NOMO-1 treated with DMSO at 0.1 percent for 48 hours (cell line): ENCODE measurements around the gene GPR87.

ENCODE experiments used
- DNase-seq: peaks from one replicate; lab custom pipeline; 2025; ENCODE audit not compliant: unreplicated experiment; lab: John Stamatoyannopoulos, UW

The GPR87 gene

GRCh38 chr3:151318313-151318712, 1.7 kb upstream of the GPR87 start:
- peak; percentile 54 for DNase-seq

- DNase-seq, result no peak
Measured at GRCh38 chr3:151315846-151316245, 774 bp downstream of the GPR87 start.

DNA sequence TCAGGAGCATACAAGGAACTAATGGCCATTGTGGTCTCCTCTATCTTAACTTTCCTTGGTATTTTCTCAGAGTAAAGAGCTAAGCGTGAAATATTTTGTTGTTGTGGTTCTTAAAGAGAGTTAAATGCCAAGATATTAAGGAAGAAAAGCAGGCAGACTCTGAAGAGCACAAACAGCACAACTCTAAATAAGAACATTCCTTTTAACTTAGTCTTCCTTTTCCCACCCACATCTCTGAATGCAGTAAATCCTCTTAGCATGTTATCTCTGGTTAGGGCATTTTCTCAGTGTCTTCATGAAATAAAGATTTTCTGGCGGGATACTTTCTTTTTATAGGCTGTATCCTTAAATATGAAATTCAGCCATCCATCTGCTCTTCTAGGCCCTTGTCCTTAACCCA, 1.5 kb downstream of the GPR87 start:
- DNase-seq, result no peak

DNA sequence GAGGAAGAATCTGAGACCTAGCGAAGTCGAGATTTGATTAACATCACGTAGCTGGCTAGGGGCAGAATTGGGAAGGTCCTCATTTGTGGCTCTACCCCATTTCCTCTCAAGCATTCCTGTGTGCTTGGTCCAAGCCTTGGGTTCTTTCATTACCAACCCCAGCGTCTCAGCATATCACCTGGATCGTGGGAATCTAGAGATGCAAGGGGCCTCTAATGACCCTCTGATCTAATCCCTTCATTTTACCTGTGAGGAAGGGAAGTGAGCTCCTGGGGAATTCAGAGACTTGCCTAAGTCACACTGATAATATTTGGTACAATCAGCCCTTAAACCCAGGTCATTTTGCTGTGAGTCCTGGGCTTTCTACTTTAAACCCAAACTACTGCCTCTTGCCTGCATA, 2.0 kb downstream of the GPR87 start:
- no peak for DNase-seq

GRCh38 chr3:151314137-151314536, 2.5 kb downstream of the GPR87 start:
- DNase-seq, result no peak

- DNase-seq, result no peak
Measured at GRCh38 chr3:151312972-151313371, 3.6 kb downstream of the GPR87 start.

- DNase-seq, result no peak
Measured at GRCh38 chr3:151309566-151309965, 7.1 kb downstream of the GPR87 start.

- no peak for DNase-seq
Measured at GRCh38 chr3:151307583-151308488, 8.8 kb downstream of the GPR87 start.

DNA sequence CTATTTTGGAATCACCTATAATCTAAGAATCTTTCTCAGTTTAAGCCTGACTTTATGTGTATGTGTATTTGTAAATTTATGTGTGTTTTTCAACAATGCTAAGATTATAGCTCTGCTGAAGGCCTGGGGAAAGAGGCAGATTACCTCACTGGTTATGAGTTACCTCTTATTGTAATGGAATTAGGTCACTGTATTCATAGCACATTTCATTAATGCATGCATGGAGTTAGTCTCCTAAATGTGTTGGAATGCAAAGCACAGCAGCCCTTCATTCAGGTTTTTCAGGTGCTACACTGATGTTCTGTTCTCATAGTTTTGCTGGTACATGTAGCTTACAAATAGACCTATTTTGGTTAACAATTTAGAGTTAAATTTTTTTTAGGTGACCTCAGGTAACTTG, 9.5 kb downstream of the GPR87 start:
- no peak for DNase-seq

GRCh38 chr3:151306168-151306810, 10.3 kb downstream of the GPR87 start:
- DNase-seq, result no peak

DNA sequence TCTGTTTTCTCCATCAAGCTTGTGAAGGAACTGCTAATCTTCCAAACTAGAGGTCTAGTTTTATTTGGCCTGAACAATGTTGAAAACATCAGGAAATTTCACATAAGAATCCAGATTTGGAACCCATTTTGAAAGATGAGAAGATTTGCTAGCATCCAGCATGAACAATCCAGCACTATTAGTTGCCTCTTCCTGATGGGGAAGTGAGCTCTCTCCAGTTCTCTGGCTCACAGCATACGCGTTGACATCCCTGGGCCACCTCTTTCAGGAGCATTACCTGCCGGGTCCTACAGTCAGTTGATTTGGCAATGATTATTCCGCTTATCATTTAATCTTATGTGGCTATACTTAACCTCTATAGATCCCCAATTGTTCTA, 10.9 kb downstream of the GPR87 start:
- no peak for DNase-seq

DNA sequence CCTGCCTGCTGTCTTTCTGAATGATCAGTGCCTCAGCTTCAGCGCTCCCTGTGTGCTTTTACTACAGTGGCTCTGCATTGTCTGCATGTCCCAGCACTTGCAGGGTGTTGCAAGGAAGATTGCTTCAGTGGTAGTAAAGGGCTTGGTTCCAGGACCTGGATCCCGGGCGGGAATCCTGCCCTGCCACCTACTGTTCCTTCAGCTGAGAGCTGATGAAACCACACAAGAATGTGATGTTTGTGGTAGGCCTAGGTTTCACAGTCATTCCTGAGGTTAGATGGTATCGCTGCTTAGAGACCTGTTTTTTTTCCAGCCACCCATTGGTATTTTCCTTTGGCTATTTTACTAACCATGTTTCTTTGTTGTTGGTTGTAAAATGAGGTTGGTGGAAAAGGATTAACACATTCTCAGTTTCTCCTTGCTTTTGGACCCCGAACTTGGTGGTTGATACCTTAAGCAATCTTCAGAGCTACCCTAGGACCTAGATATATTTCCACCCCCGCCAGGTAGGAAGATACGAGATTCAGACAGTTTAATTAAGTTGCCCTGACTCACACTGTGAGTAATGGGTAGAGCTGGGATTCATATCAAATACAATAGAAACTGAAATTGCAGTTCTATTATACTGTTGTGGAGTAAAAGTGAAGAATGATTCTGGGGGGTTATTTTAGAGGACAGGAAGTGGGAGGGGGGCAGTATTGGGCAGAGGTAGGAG, 11.4 kb downstream of the GPR87 start:
- no peak for DNase-seq

DNA sequence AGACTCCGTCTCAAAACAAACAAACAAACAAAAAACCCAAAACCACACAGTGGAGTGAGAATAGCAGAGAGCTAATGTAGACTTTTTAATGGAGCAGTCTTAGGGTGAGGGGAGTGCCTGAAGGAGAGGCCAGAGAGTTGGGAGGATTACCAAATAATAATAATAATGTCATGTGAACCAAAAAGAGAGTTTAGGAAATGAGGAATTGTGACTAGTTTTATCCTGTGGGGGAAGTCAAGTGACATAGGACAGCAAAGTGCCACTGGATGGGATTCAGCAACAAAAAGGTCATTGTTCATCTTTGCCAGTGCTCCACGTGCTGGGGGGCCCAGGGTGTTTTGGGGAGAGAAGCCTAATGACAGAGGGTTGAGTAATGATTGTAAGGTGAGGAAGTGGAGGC, 12.9 kb downstream of the GPR87 start:
- DNase-seq, result no peak

DNA sequence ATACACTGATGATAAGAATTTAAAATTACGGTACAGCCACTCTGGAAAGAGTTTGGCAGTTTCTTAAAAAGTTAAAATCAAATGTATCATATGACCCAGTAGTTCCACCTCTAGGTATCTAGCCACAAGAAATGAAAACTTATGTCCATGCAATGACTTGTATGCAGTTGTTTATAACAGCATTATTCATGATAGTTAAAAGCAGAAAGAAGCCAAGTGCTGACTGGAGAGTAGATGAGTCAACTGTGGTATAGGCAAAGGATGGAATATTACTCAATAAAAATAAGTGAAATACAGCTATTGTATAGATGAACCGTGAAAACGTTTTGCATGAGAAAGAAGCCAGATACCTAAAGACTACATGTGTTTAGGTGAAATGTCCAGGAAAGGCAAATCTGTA, 14.8 kb downstream of the GPR87 start:
- peak; percentile 28 for DNase-seq

DNA sequence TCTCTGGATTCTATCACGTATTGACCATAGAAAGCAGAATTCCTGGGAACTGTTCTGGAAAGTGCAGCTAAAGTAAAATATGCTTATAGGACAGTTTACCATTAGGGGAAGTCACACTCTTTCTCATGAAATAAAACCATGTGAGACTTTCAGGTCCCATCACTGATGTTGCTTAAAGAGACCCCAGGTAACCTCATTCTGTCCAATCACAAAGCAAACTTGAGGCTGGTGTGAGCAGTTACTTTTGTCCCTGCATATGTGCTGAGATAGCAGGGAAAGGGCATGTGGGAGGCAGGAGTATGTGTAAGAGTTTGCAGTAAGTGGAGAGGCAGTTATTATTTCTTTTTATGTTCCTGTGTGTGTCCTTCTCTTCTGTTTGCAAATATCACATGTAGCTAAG, 16.1 kb downstream of the GPR87 start:
- no peak for DNase-seq

DNA sequence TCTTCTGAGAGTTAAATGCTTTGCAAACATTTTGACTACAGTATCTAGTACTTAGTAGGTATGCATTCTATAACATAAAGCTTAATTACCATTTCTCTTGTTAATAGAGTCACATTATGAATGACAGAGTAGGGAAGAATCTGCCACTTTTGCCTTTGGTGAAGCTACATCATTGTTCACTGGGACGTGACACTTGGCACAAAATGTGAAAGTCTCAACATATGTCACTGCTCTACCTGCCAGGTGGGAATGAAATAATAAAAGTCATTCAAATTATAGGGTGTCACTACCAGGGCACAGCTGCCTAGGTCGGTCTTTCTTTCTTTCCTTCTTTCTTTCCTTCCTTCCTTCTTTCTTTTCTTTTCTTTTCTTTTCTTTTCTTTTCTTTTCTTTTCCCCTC, 17.6 kb downstream of the GPR87 start:
- no peak for DNase-seq

DNA sequence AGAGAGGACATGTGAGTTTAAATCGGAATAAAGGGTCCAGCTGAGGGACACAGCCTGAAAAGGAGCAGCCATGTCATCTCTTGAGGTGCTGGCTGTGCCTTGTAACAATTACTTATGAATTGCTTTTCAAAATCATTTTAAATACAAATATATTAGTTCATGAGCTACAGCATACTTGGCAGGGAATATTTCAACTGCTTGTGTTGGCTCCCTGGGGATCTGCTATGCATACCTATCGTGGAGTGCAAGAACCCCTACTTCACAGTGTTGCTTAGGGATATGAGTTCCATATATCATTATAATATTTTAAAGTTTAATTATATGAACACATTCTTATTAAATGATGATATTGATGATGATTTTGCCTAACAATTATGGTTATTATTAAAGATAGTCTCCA, 19.2 kb downstream of the GPR87 start:
- no peak for DNase-seq

GRCh38 chr3:151296226-151296625, 20.4 kb downstream of the GPR87 start:
- DNase-seq, result no peak

DNA sequence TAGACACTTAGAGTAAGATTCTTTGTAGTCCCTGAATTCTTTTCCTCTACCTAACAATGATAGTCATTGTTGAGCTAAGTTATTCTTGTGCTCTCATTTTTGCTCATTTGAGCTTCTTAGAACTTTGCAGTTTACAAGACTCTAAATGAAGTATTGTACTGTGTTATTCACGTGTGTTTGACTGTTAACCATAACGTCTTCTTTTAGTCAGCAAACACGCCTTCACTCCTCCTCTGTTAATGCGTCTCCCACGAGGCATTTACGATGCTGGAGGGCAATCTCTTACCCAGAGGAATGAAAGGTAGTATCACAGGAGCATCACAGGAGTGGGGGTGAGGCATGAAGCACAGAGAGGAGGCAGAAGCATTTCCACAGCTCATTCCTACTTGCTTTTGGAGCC, 23.5 kb downstream of the GPR87 start:
- no peak for DNase-seq

- peak; percentile 66 for DNase-seq
Measured at GRCh38 chr3:151290673-151291072, 25.9 kb downstream of the GPR87 start.

- DNase-seq, result no peak
Measured at GRCh38 chr3:151289445-151289844, 27.2 kb downstream of the GPR87 start.

DNA sequence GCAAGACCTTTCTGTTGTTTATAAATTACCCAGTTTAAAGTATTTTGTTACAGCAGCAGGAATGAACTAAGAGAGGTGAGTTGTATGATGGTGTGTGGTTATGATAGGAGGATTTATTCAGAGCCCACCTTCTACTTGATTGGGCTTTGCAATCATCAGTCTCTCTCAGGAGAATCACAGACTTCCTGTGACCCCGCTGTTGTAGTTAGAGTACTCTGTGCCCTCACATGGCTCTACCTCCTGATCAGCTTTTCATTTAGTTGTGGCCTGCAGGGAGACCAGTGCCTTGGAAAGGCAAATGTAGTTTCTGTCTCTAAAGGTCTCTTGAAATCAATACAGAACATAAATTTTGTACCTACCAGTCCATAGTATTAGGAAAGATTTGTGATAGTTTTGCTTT, 30.7 kb downstream of the GPR87 start:
- no peak for DNase-seq
